ENCODE data around the gene ZBTB14.

DNA sequence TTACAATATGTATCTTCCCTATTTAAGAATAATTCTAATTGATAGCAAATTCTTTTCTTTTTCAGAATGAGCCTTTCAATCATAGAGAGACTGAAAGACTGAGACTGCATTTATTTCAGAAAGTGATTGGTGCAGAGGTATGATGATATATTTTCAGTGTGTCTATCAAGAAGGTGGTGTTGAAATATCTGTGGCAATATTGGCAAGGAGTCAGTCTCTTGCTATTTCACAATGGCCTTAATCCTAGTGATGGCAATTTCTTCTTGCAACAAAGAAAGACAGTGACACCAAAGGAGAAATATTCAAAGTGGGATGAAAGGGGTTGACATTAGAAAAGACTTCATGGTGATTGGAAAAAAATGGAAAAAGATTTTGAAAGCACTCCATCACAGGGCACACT is 21.7 kb upstream of the ZBTB14 start:
- TF ChIP-seq, protein P1, sequence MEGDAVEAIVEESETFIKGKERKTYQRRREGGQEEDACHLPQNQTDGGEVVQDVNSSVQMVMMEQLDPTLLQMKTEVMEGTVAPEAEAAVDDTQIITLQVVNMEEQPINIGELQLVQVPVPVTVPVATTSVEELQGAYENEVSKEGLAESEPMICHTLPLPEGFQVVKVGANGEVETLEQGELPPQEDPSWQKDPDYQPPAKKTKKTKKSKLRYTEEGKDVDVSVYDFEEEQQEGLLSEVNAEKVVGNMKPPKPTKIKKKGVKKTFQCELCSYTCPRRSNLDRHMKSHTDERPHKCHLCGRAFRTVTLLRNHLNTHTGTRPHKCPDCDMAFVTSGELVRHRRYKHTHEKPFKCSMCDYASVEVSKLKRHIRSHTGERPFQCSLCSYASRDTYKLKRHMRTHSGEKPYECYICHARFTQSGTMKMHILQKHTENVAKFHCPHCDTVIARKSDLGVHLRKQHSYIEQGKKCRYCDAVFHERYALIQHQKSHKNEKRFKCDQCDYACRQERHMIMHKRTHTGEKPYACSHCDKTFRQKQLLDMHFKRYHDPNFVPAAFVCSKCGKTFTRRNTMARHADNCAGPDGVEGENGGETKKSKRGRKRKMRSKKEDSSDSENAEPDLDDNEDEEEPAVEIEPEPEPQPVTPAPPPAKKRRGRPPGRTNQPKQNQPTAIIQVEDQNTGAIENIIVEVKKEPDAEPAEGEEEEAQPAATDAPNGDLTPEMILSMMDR (IDR thresholded peaks at IDR 0.05; ENCODE audit: low read length) = no peak
- no peak for TF ChIP-seq EZH2phosphoT487 (IDR thresholded peaks at IDR 0.05; ENCODE audit: low read length)

All from MM.1S (cell line).